Measurements from ENCODE around the gene HES7. TPM values are rescaled to one million over a fixed set of nuclear protein-coding genes. Genes with fewer than 3 reads are reported as not detected.
A peak's percentile ranks its signal among the peaks of the same experiment; 100 is the strongest.

Gene HES7
- polyA plus RNA-seq, 2 of the 4 experiments (the other 2 are of a cell fraction), result 0.56 to 0.72 TPM

DNA sequence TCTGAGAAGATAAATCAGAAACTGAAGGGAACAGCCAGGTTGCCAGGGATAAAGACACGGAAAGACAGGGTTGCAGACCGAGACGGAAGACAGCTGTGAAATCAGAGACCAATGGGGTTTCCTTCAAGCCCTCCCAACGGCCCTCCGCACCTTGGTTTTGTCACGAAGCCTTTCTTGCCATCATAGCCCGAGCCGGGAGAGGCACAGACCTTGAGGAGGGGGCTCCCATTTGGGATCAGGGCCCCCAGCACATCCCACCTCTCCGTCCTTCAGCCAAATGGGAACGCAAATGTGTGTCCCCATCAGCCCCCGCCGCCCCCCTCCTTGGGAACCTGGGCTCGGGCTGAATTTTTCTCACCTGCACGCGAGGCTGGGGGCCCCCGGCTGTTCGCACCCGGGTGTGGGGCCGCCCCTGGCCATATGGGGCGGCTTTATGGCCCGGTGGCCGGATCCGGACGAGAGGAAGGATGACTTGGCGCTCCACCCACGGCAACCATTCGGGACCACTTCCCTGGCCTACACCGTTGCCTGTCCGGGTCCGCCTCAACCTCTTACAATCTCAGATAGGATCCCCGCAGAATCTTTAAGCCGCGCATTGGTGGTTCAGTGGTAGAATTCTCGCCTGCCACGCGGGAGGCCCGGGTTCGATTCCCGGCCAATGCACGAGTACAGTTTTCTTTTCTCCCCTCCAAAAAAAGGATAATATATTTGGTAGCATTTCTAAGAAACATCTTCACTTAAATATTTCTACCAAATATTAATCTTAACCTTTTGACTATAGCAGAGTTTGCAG is 1.4 kb upstream of the HES7 start (continued):
- TF ChIP-seq SMC3 (IDR thresholded peaks at IDR 0.05) (peak; percentile 8; the same call in 1 of the 3 replicates), MYC (IDR thresholded peaks at IDR 0.05; ENCODE audit: borderline replicate concordance, low read length) (no peak), MAX (IDR thresholded peaks at IDR 0.05) (peak; percentile 73), RARB (CRISPR knock-in tag; IDR thresholded peaks at IDR 0.05) (0 out of 2 replicates have a peak, but pooled peaks have one; percentile 78), MAFK (IDR thresholded peaks at IDR 0.05; ENCODE audit: partially characterized antibody) (no peak), POLR2A (IDR thresholded peaks at IDR 0.05; ENCODE audit: low read length) (no peak), BHLHE40 (IDR thresholded peaks at IDR 0.05; ENCODE audit: low read depth, low read length) (no peak), SREBF2 (IDR thresholded peaks at IDR 0.05) (peak; percentile 93), HES2 (IDR thresholded peaks at IDR 0.05) (no peak), JUN (IDR thresholded peaks at IDR 0.05) (peak; percentile 68 to 90; a peak in 4 of 5 replicates), HOXB13 (CRISPR knock-in tag; IDR thresholded peaks at IDR 0.05; ENCODE audit: low read depth) (no peak), MAZ (IDR thresholded peaks at IDR 0.05; ENCODE audit: borderline replicate concordance, low read depth, low read length) (peak; percentile 61; the same call in 1 of the 2 replicates), CHD2 (IDR thresholded peaks at IDR 0.05; ENCODE audit: low read length, partially characterized antibody) (no peak), POLR2AphosphoS2 (conservative IDR thresholded peaks at IDR 0.05; ENCODE audit: low read length) (peak; percentile 96; the same call in 1 of the 2 replicates), HOXB5 (CRISPR knock-in tag; IDR thresholded peaks at IDR 0.05) (no peak; the same call in 1 of the 2 replicates), HOXA7 (CRISPR knock-in tag; IDR thresholded peaks at IDR 0.05) (peak; percentile 96), ZC3H11A (IDR thresholded peaks at IDR 0.05) (no peak), ZNF302 (CRISPR knock-in tag; IDR thresholded peaks at IDR 0.05) (no peak), PHF8 (IDR thresholded peaks at IDR 0.05; ENCODE audit: borderline replicate concordance, low read depth) (no peak)
- TF ChIP-seq, protein P1, sequence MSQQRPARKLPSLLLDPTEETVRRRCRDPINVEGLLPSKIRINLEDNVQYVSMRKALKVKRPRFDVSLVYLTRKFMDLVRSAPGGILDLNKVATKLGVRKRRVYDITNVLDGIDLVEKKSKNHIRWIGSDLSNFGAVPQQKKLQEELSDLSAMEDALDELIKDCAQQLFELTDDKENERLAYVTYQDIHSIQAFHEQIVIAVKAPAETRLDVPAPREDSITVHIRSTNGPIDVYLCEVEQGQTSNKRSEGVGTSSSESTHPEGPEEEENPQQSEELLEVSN (IDR thresholded peaks at IDR 0.05; ENCODE audit: borderline replicate concordance, low read depth), result peak; percentile 44; the same call in 1 of the 2 replicates
- TF ChIP-seq, protein P2, sequence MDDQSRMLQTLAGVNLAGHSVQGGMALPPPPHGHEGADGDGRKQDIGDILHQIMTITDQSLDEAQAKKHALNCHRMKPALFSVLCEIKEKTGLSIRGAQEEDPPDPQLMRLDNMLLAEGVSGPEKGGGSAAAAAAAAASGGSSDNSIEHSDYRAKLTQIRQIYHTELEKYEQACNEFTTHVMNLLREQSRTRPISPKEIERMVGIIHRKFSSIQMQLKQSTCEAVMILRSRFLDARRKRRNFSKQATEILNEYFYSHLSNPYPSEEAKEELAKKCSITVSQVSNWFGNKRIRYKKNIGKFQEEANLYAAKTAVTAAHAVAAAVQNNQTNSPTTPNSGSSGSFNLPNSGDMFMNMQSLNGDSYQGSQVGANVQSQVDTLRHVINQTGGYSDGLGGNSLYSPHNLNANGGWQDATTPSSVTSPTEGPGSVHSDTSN (IDR thresholded peaks at IDR 0.05), result peak; percentile 76
- TF ChIP-seq, protein P3, sequence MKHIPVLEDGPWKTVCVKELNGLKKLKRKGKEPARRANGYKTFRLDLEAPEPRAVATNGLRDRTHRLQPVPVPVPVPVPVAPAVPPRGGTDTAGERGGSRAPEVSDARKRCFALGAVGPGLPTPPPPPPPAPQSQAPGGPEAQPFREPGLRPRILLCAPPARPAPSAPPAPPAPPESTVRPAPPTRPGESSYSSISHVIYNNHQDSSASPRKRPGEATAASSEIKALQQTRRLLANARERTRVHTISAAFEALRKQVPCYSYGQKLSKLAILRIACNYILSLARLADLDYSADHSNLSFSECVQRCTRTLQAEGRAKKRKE (CRISPR knock-in tag; IDR thresholded peaks at IDR 0.05; ENCODE audit: low read depth), result no peak; the same call in 1 of the 2 replicates
- TF ChIP-seq, protein P4, sequence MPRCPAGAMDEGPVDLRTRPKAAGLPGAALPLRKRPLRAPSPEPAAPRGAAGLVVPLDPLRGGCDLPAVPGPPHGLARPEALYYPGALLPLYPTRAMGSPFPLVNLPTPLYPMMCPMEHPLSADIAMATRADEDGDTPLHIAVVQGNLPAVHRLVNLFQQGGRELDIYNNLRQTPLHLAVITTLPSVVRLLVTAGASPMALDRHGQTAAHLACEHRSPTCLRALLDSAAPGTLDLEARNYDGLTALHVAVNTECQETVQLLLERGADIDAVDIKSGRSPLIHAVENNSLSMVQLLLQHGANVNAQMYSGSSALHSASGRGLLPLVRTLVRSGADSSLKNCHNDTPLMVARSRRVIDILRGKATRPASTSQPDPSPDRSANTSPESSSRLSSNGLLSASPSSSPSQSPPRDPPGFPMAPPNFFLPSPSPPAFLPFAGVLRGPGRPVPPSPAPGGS (IDR thresholded peaks at IDR 0.05), result 0 out of 3 replicates have a peak, but pooled peaks have one; percentile 31
- TF ChIP-seq, protein P5, sequence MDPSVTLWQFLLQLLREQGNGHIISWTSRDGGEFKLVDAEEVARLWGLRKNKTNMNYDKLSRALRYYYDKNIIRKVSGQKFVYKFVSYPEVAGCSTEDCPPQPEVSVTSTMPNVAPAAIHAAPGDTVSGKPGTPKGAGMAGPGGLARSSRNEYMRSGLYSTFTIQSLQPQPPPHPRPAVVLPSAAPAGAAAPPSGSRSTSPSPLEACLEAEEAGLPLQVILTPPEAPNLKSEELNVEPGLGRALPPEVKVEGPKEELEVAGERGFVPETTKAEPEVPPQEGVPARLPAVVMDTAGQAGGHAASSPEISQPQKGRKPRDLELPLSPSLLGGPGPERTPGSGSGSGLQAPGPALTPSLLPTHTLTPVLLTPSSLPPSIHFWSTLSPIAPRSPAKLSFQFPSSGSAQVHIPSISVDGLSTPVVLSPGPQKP (IDR thresholded peaks at IDR 0.05; ENCODE audit: low read depth, low read length), result no peak

Measured in A549 (cell line).